HG03175 (cell line): ENCODE data around the gene CSNK1G1.
"Not testable (repeated sequence)": the region's sequence is repeated elsewhere in the genome, so short reads cannot be mapped to it uniquely, and the experiment has no call there.

Experiments used
- ATAC-seq: cut with Tn5 transposase; IDR thresholded peaks from one replicate; pipeline ENCODE4 v1.9.1; 2021; ENCODE audit warnings: mild to moderate bottlenecking, moderate library complexity; ENCODE audit not compliant: unreplicated experiment

CSNK1G1 gene

GRCh38 chr15:64246364-64247189, 109.4 kb downstream of the CSNK1G1 start:
- ATAC-seq: peak; percentile 81

DNA sequence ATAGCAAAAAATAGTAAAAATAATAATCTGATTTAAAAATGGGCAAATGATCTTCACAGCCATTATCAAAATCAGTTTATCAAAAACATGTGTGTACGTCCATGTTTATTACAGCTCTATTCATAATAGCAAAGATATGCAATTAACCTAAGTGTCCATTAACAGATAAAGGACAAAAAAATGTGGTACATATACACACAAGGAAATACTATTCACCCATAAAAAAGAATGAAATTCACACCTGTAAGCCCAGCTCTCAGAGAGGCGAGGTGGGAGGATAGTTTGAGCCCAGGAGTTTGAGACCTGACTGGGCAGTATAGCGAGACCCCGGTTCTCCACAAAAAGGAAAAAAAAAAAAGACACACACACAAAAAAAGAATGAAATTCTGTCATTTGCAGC, 110.6 kb downstream of the CSNK1G1 start:
- ATAC-seq: no peak

GRCh38 chr15:64237677-64238076, 118.3 kb downstream of the CSNK1G1 start:
- no peak for ATAC-seq

- ATAC-seq: no peak
Observed at GRCh38 chr15:64236156-64236894, 119.6 kb downstream of the CSNK1G1 start.

DNA sequence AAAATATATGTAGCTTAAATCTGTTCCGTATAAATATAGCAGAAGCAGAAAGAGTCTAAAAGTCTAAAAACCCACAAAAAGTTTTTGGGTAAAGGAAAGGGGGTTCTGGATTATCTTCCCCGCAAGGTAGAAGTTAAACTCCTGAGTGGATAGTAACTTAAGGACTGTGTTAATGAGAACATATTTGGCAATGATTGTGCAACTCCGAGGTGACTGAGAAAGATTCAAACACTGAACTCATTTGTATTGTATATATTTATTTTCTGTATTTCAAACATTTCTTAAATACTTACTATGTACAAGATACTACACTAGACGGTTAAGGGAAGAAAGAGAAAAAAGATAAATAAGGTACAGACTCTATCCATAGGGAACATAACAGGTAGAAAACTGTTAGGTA, 120.4 kb downstream of the CSNK1G1 start:
- no peak for ATAC-seq

- ATAC-seq: no peak
Observed at GRCh38 chr15:64233299-64233698, 122.7 kb downstream of the CSNK1G1 start.

DNA sequence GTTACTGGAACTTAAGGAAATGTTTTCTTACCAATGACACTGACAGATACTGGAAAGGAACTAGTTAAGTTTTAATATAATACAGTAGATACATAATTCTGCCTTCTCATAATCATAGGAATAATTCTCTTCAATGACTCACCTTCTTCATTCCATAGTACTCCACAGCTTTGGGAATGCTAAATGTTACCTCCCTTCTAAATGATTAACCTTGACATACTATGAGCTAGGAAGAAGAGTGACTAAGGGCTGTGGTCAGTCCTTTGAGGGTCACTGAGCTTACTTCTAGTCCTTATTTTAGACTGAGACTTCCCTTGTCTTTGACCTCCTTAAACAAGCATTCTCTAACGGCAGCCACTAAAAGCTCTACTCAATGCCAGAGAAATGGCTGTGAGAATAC, 123.6 kb downstream of the CSNK1G1 start:
- ATAC-seq: no peak

DNA sequence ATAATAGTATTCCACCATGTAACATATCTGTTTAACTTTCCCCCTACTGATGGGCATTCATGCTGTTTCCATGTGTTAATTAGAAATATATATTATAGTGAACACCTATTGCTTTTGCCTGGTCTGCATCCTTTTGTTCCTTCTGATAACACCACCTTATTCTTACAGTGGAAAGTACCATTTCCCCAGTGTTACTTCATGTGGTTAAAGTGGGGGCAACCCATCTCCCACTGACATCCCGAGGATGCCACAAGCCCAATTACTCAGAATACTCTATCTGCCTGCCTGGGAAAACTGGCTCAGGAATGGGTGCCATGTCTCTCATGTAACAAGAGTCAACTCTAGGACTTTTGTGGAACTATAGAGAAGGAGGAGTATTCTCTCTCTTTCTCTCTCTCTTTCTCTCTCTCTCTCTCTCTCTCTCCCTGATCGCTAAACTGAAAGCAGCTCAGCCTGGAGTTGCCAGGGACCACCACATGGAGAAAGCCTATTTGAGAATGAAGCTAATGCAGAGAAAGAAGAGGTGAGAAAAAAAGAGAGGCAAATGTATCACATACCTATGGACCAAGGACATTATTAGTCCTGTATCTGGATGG, 126.7 kb downstream of the CSNK1G1 start:
- no peak for ATAC-seq

GRCh38 chr15:64225804-64226203, 130.2 kb downstream of the CSNK1G1 start:
- no peak for ATAC-seq

DNA sequence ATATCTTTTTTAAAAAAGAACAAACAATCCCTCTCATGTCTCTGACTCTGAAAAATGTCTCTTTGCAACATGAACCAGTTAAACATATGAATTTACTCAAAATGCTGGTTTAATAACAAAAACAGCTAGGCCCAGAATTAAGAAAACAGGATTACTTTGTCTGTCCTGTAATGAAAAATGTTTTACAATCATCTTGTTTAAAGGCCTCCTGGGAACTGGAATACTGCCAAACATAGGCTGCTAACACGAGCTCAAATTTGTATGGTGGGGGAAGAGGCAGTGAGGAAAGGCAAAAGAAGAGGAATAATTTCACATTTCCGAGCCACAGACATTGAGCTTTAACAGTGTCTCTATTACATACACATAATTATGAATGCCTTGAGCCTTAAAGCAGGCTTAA, 131.5 kb downstream of the CSNK1G1 start:
- no peak for ATAC-seq

- ATAC-seq: no peak
Observed at GRCh38 chr15:64223882-64224281, 132.1 kb downstream of the CSNK1G1 start.

DNA sequence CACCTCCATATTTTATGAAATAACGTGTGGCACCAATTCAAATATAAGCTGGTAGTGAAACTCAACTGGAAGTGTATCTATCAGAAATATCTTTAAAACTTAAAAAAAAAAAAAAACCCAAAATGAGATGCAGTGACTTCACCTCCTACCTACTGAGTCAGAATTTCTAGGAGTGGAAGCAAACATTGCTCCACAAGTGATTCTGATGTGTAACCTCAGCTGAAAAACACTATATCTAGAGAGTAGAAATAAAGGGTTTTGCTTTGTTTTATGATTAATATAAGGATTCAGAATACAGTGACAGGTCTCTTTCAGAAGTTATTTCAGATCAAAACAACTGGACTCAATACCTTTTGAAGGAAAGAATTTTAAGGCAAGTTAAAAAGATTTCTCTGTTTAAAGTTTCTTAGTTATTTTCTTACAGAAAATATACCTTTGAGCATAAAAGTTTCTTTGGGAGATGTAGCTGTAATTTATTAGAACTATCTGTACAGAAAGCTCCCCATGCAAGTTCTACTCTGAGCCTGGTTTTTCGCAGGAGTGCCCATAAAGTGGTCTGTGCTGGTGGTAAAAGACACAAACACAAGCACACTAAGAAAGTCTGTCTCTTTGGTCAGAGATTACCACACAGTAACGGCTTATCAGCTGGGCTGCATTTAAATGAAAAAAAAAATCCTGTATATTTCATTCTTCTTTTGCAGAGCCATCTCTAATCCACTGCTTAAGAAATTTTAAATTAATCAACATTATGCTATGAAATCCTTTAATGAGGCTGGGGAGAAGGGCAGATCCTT, 133.2 kb downstream of the CSNK1G1 start:
- no peak for ATAC-seq

GRCh38 chr15:64221911-64222310, 134.1 kb downstream of the CSNK1G1 start:
- not testable (repeated sequence) for ATAC-seq

DNA sequence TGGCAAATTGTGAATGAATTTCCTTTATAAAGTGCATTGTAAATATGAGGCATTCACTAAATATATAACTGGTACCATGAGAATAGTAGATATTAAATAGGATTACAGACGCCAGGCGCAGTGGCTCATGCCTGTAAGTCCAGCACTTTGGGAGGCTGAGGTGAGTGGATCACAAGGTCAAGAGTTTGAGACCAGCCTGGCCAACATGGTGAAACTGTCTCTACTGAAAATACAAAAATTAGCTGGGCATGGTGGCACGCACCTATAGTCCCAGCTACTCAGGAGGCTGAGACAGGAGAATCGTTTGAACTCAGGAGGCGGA, 138.6 kb downstream of the CSNK1G1 start:
- ATAC-seq: not testable (repeated sequence)

GRCh38 chr15:64216730-64217428, 139.1 kb downstream of the CSNK1G1 start:
- no peak for ATAC-seq

GRCh38 chr15:64216196-64216595, 139.8 kb downstream of the CSNK1G1 start:
- ATAC-seq: no peak

DNA sequence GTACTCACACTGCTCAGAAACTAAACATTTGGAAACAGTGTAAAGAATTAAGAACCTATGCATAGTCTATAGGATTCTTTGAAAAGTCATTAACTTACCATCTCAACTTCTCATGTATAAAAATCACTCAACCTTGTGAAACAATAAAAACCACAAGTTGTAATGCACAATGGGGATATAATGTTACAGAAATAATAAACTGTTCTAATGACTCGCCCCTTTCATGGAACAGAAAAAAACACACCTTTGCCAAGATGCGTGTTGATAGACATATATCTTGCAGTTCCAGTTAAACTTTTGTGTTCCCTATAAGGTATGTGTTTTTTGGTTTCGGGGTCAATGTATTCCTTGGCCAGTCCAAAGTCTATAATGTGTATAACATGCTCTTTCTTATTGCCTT, 142.3 kb downstream of the CSNK1G1 start:
- ATAC-seq: no peak

DNA sequence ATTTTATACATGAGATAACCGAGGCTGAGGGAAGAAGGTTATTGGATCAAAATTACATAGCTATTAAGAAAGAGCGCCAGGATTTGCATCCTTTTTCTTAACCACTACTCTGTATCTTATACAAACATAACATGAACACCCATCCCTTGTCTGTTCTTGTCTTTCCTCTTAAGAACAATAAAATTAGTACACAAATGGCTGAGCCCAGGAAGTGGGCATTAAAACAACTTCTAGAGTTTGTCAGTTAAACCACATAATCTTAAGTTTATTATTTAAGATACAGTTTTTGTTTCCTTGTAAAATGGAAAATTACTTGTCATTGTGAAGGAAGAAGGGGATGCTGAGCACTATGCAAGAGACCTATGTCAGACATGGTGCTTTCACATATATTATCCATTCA, 144.3 kb downstream of the CSNK1G1 start:
- no peak for ATAC-seq

DNA sequence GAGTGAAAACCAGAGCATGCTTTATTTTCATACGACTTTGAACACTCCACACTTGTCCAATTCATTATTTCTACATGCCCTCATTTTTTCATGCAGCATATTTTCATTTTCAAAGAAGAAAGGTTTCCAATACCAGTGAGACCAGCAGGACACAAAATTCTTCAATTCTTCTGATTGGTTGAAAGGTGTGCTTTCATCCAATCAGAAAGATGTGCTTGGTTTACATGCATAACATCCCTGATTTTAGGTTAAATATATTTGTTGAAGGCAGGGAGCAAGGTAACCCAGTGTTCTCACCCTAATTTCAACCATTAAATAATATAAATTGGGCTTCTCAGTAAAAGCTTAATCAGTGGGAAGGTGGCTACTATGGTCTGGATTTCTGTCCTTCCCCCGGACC, 145.6 kb downstream of the CSNK1G1 start:
- ATAC-seq: no peak

DNA sequence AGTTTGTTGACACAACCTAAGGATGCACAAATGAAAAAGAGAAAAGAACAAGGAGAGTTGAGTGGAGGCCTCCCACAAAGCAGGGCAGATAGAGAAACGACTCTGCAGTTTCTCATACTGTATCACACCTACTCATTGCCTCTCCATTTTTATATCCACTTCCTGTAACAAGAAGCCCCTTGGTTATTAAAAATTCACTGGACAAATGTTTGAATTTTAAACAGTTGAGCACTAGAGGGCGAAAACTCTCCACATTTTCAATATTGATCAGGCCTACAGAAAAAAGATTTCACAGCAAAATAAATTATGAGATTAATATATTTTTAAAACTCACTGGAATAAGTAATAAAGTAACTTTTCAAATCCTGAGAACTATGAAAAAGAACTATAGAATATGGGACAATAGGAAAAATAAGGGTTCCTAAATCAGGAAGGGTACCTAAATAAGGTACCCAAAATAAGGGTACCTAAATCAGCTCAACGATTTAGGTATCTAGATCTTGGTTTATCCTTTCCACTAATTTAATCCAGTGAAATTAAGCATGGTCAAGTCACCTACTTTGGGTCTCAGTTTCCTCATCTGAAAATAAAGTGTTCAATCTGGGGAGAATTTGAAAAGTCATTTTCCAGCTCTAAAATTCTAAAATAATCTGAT, 146.2 kb downstream of the CSNK1G1 start:
- ATAC-seq: no peak
